DMS79 treated with DMSO at 0.1 percent for 48 hours (cell line): ENCODE data around the gene CHST13.
A peak's percentile ranks its signal among the peaks of the same experiment; 100 is the strongest.

Experiments
- DNase-seq: peaks from one replicate; lab custom pipeline; 2025; lab: John Stamatoyannopoulos, UW

Gene CHST13

GRCh38 chr3:126541628-126542339 lies 17.8 kb downstream of the CHST13 start:
- DNase-seq: no peak

- no peak for DNase-seq
Observed at GRCh38 chr3:126542340-126543241, 18.6 kb downstream of the CHST13 start.

- no peak for DNase-seq
Observed at GRCh38 chr3:126543457-126544061, 19.6 kb downstream of the CHST13 start.

- DNase-seq: no peak
Observed at GRCh38 chr3:126544596-126545281, 20.8 kb downstream of the CHST13 start.

GRCh38 chr3:126545544-126545943 lies 21.6 kb downstream of the CHST13 start:
- DNase-seq: no peak

GRCh38 chr3:126546013-126546412 lies 22.1 kb downstream of the CHST13 start:
- DNase-seq: no peak

- DNase-seq: no peak
Observed at GRCh38 chr3:126546549-126547239, 22.7 kb downstream of the CHST13 start.

GRCh38 chr3:126547721-126548120 lies 23.8 kb downstream of the CHST13 start:
- DNase-seq: no peak

GRCh38 chr3:126548556-126549466 lies 24.9 kb downstream of the CHST13 start:
- DNase-seq: no peak

GRCh38 chr3:126549861-126550487 lies 26.0 kb downstream of the CHST13 start:
- DNase-seq: no peak

- DNase-seq: no peak
Observed at GRCh38 chr3:126550488-126551051, 26.6 kb downstream of the CHST13 start.

- DNase-seq: no peak
Observed at GRCh38 chr3:126551121-126551838, 27.3 kb downstream of the CHST13 start.

GRCh38 chr3:126551839-126552687 lies 28.1 kb downstream of the CHST13 start:
- DNase-seq: peak; percentile 5

GRCh38 chr3:126552688-126553283 lies 28.8 kb downstream of the CHST13 start:
- no peak for DNase-seq

- no peak for DNase-seq
Observed at GRCh38 chr3:126553284-126554084, 29.5 kb downstream of the CHST13 start.
